HUDEP-2 (cell line): ENCODE data around the gene BRSK1.

Experiments
- DNase-seq, 76 experiments: peaks; one replicate each; lab custom pipeline; 2025; ENCODE audit not compliant: unreplicated experiment in 76 of 76; lab: John Stamatoyannopoulos, UW

BRSK1 gene

DNA sequence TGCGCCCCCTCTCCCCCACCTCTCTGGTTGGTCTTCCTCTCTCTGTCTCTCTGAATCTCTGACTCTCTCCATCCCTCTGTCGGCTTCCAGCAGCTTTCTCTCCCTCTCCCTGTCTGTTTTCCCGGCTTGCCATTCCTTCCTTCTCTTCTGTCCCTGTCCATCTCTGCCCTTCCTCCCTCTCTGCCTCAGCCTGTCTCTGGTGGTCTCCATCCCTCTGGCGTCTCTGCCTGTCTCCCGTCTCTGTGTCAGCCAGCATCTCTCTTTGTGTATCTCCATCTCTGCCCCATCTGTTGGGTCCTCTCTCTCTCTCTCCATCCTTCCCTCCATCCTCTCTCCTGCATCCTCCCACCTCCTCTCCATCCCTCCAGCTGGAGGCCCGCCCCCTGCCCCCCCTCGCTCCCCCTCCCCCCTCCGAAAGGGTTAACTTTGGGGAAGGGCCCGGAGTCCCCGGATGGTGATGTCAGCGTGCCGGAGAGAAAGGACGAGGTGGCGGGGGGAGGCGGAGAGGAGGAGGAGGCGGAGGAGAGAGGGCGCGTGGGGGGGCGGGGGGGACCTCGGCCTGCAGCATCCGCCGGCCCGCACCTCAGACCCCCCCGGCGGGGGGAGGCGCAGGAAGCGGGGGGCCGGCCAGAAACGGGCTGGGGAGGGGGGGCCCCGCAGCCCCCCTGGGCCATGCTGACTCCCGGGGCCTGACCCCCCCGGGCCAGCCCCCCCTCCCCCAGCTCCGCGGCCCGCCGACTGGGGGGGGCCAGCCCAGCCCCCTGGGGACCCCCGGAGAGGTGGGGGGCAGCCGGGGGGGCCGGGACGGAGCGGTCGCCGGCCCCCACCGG, at the start of gene BRSK1:
TSS of gene BRSK1 (plus strand) at position 450 of the 830 bp plus-strand sequence. CDS start 446 bp downstream, outside the sequence.
- DNase-seq = no peak

- DNase-seq = no peak
Measured at GRCh38 chr19:55238030-55238429, 45.8 kb upstream of the BRSK1 start.

DNA sequence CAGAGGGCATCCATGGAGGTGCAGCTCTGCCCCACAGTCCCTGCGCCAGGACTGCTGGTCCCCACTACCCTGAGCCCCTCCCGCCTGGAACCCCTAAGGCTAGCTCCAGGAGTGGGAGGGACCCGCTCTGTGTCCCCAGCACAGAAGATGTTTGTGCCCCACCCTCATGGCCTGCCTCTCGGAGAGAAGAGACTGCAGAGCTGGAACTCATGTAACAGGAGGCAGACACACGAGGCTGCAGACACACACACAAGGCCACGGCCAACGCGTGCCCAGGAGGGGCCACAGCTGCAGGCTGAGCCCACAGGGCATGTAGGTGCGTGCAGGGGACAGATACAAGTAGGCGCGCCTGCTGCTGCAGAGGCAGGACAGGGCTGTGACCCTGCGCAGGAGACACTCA, 44.8 kb upstream of the BRSK1 start:
- DNase-seq = no peak

DNA sequence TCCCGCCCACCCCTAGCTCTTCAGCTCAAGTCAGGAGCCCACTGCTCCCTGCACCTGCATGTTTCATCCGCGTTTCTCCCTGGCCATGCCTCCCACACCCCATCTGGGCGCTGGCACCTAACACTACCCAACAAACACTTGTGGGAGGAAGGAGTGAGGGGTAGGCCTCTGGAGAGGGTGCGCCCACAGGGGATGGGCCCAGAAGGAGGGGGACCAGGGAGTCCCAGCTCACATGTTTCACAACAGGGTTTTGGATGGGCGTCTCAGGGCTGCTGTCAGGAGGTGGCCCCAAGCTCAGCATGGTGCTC, 43.1 kb upstream of the BRSK1 start:
- no peak for DNase-seq

DNA sequence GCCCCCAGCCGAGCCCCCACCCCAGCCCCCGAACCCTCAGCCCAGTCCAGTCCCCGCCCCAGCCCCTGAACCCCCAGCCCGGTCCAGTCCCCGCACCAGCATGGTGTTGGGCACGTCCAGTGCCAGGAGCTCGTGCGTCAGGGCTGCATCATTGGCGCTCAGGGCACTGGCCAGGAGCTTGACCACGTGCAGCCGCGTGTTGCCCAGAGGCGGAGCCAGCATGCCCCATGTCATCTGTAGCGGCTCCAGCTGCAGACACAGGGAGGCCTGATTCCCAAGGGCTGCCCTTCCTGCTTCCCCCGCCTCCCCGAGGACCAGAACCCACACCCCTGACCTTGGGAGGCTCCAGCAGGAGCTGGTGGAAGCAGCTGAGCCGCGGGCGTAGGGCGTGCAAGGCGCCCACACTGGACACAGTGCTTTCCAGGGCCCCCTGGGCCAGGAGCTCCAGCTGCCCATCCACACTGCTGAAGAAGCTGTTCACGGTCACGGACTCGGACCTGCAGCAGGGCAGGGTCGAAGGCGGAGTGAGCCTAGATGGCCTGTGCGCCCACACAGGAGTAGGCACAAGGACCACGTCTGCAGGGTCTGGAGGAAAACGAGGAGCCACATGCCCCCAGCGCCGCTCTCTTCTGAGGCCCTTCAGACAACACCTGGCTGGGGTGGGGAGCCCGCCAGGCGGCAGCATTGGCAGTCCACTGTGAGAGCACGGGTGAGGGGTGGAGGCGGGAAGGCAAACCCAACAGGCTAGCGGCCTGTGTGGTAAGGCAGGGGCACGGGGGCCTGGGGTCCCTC, 42.5 kb upstream of the BRSK1 start:
- DNase-seq = no peak

- DNase-seq = no peak
Measured at GRCh38 chr19:55241935-55242464, 41.8 kb upstream of the BRSK1 start.

GRCh38 chr19:55242517-55242916, 41.3 kb upstream of the BRSK1 start:
- DNase-seq = no peak

DNA sequence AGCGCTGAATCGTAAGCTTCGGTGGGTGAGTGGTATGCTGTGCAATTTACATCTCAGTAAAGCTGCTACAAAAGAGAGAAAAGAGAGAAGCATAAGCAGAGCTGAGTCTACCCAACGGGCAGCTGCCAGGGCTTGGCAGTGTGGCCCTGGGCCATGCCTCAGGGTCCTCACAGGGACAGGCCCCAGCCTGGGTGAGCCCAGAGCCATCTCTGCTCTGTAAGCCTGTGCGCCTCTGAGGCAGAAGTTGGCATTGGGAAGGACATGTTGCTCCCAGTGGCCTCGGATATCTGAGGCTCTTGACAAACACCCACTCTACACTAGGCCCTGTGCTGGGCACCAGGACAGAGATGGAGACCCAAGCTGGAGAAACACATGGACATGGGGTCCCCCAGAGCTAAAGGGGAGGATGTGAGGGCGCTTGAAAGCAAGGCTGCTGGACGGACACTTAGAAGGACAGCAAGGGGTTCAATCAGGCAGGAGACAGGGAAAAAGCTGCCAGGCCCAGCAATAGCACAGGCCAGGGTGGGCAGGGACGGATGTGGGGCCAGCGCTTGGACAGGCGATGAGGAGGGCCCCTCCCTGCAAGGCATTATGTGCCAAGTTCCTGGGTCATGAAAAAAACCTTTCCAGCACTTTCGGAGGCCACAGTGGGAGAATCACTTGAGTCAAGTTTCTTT, 39.7 kb upstream of the BRSK1 start:
- no peak for DNase-seq

GRCh38 chr19:55245236-55245904, 38.4 kb upstream of the BRSK1 start:
- DNase-seq = no peak

DNA sequence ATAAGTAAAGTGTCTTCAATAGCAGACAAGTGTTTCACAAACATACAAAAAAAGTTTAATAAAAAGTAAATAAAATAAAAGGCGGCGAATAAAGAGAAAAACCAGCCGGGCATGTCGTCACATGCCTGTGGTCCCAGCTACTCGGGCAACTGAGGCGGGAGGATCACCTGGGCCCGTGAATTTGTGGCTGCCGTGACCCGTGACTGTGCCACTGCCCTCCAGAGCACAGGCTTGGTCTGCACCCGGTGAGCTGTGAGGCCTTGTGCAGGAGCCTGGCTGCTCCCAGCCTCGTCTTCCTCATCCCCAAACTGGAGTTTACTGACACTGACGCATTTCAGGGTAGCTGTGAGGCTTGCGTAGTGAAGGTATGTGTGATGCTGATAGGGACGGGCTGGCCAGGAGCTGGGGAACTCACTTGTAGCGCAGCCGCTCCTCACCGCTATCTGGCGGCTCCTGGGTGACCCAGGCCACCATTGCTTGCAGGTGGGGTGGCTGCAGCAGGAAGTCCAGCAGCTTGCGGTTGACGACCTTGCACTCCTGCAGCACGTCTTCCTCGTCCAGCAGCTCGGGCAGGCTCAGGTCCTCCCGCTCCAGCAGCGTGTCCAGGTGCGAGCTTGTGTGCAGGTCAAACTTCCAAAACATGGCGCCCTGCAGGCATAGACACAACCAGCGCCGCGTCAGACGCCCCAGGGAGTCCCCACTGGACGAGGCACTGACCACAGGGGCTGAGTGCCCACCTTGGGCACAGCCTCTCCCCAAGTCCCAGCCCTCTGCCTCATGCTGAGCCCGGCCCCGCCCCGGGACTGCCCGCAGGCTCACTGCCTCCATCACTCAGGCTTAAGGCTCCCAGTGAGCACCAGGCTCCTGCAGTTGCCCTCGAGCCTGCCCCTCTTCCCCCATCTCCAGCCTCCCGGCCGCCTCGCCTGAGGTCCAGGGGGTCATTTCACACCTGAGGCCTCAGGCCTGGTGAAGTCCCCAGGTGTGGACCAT, 37.0 kb upstream of the BRSK1 start:
- DNase-seq = no peak

GRCh38 chr19:55247621-55248099, 36.1 kb upstream of the BRSK1 start:
- DNase-seq = peak in 1 of 76 experiments; percentile 18

GRCh38 chr19:55248166-55248675, 35.6 kb upstream of the BRSK1 start:
- no peak for DNase-seq

DNA sequence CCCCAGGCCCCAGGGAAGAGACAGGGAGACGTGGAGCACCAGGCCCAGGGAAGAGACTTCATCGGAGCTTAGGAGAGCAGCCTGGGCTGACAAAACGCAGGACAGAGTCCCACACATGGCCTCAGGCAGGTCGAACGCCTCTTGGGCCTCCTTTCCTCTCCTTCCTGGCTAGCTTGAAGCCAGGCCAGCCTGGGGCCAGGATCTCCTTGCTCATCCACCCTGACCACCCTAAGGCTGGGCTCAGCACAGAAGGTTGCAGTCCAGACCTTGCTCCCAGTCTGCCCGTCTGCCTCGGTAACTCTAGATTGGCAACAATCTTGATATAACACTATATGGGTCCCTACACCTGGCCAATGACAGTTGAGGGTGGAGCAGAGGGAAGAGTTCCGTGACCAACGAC, 35.1 kb upstream of the BRSK1 start:
- DNase-seq = no peak

- no peak for DNase-seq
Measured at GRCh38 chr19:55249841-55250240, 34.0 kb upstream of the BRSK1 start.

DNA sequence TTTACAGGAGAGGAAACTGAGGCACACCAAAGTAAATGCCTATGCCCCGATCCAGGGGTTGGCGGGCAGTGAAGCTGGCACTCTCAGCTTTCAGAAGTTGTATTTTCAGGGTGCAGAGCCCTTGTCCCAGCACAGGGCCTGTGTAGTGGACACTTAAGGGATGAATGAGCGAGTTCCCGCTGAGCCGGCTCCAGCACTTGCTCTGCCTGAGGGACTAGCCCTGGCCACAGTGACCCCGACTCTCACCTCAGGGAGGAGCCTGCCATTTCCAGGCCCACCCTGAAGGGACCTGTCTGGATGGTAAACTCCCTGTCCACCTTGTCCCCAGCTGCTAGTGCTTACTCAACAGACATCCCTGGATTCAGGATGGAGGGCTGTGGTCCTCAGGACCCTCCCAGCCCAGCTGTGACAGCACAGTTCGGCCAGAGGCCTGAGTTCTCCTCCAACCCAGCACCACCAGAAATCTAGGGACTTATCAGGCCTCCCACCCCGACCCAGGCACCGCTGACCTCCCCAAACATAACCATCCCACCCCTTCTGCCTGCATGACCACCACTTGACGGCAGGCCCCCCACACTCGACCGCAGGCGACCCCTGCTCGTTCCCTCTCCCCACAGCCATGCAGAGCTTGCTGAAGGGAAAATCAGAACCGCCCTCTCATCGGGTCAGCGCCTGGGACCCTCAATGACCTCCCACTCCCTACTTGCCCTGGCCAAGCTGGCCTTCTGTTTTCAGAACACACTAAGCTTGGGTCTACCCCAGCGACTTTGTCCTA, 33.3 kb upstream of the BRSK1 start:
- DNase-seq = no peak

DNA sequence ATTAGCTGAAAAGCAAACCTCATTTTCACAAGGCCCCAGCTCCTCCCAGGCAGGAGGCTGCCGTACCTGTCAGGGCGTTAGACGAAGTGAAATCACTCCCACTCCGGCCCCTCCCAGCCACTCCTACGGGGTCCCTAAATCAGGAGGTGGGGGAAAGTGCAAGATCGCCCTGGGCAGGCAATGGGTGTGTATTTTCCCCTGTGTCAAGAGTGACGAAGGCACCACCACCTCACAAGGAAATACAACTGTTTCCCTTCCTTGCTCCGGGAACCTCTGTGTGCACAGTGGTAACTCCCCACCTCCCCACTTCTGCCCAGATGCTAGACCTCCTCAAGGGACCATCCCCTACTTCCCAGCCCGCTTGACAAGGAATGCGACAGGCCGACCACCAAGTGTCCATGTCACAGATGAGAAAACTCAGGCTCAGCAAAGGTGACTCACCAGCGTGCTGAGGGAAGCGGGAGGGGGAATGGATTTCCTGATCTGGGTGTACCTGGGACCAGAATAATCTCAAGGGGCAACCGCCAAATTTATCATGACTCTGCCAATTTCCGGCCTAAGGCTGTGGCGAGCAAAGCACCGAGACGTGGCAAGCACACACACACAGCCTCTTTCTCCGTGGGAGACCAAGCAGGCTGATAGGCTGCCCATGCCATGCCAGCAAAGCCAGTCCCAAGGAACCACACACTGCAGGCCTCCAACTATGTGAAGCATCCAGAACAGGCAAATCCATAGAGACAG, 32.3 kb upstream of the BRSK1 start:
- DNase-seq = peak in 53 of 76 experiments; percentile 17 to 72 (median 42)

DNA sequence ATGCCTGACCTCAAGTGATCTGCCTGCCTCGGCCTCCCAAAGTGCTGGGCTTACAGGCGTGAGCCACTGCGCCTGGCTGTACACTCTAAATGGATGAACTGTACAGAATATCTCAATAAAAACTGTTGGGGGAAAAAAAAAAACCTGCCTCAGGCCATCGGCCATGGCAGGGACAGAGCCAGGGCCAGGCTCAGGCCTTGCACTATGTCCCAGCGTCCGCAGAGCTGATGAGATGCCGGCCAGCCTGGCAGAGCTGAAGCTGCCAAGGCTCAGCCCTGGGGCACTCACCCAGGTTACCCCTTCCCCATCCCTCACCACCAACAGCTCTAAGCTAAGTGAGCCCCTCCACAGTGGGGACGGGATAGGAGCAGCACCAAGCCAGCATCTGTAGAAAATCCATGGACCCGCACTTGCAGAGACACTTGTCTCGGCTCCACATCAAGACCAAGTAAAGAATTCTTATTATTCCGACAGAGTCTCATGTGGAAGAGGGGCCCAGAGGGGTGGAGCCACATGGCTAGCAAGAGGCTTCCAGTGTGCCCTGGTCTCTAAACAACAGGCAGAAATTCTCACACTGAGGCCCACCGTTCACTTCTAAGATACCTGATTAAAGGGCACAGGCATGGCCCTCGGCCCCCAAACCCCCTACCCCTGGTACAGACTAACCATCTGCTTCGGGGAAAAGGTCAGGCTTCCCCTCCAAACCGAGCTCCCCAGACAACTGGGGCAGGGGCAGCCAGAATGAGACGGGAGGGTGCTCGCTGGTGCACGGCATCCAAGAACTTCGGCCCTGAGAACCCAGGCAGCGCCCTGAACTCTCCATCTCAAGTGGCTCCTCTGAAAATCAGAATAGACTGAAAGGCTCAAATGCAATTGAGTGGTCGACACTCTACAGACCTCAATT, 30.8 kb upstream of the BRSK1 start:
- DNase-seq = no peak
